Right atrium auricular region (tissue), 2 donors: ENCODE measurements around the gene SURF2. TPM values are rescaled to one million over a fixed set of nuclear protein-coding genes. Genes with fewer than 3 reads are reported as not detected.
"Not testable (repeated sequence)": the region's sequence is repeated elsewhere in the genome, so short reads cannot be mapped to it uniquely, and the experiment has no call there.

Source experiments
- DNase-seq: peaks from one replicate; pipeline ENCODE4 v3.0.0-alpha.2; 2019; ENCODE audit warnings: low spot score
- H3K27ac ChIP-seq, 2 donors: fragments of 200-600 bp; sonication (generic); 1 replicate in 1 of 2; 2 replicates in 1 of 2; pipeline ENCODE4 v1.5.1; 2016 to 2019
- H3K27me3 ChIP-seq, 2 donors: fragments of 200-600 bp; sonication (generic); one replicate each; pipeline versions ENCODE4 v1.5.1 to v1.6.0; 2017 to 2019
- H3K36me3 ChIP-seq: fragments of 200-600 bp; sonication (generic); one replicate; pipeline ENCODE4 v1.5.1; 2016
- H3K4me1 ChIP-seq, 2 donors: fragments of 200-600 bp; sonication (generic); one replicate each; pipeline versions ENCODE4 v1.5.1 to v1.6.0; 2017 to 2019
- H3K4me3 ChIP-seq, 2 donors: fragments of 200-600 bp; sonication (generic); 1 replicate in 1 of 2; 2 replicates in 1 of 2; pipeline ENCODE4 v1.5.1; 2017 to 2019; ENCODE audit warnings: mild to moderate bottlenecking in 1 of 2, moderate library complexity in 1 of 2
- H3K9me3 ChIP-seq, 2 donors: fragments of 200-600 bp; sonication (generic); one replicate each; pipeline ENCODE4 v1.5.1; 2019
- CTCF ChIP-seq, 2 donors: fragments of 200-600 bp; sonication (generic); IDR thresholded peaks; one replicate each; pipeline ENCODE4 v1.5.1; 2019; ENCODE audit warnings: antibody characterized with exemption in 2 of 2
- total RNA-seq, 2 donors: library from RNA; depleted of rRNA; stranded (reverse); fragments of >200 nt; gene quantifications; one replicate each; pipeline ENCODE4 v1.1.0, GENCODE V29; 2016

The SURF2 gene
- 10 to 100 TPM; 18.1 to 45.9 TPM for total RNA-seq

GRCh38 chr9:133356391-133357091, at the start of gene SURF2, which contains the start of gene SURF1:
SURF2 (plus strand) TSS chr9:133356550; CDS start chr9:133356593, 43 bp downstream.
SURF1 (minus strand) TSS chr9:133356487; CDS start chr9:133356453, 34 bp downstream.
- H3K27ac ChIP-seq, result peak within 1 kb of the TSS; percentile 61 to 66
- peaks cover 44% of the 10 kb centered on the region for H3K36me3 ChIP-seq
- DNase-seq, result peak; percentile 82

GRCh38 chr9:133307301-133307700, 49.0 kb upstream of the SURF2 start:
- H3K4me1 ChIP-seq, result no peaks in the 10 kb centered on the region
- no peak overlapping the region for H3K27ac ChIP-seq
- no peaks in the 10 kb centered on the region for H3K27me3 ChIP-seq
- no peak for TF ChIP-seq CTCF (IDR thresholded peaks at IDR 0.05)
- H3K9me3 ChIP-seq, result no peaks in the 10 kb centered on the region
- no peak for DNase-seq
- H3K36me3 ChIP-seq, result no peaks in the 10 kb centered on the region
- no peak overlapping the region for H3K4me3 ChIP-seq

More at GRCh38 chr9:133356391-133357091, at the start of gene SURF2, which contains the start of gene SURF1:
- Histone ChIP-seq H3K4me1 (peaks cover 0 to 27% of the 10 kb centered on the region in 2 donors), H3K4me3 (peak within 1 kb of the TSS; percentile 67 to 91), H3K27me3 (no peaks in the 10 kb centered on the region), H3K9me3 (no peaks in the 10 kb centered on the region)
- TF ChIP-seq CTCF (IDR thresholded peaks at IDR 0.05), result no peak

- no peaks in the 10 kb centered on the region for H3K4me1 ChIP-seq
- DNase-seq, result no peak
- no peaks in the 10 kb centered on the region for H3K36me3 ChIP-seq
- no peak overlapping the region for H3K27ac ChIP-seq
- no peaks in the 10 kb centered on the region for H3K9me3 ChIP-seq
- no peak for TF ChIP-seq CTCF (IDR thresholded peaks at IDR 0.05)
- H3K27me3 ChIP-seq, result no peaks in the 10 kb centered on the region
- H3K4me3 ChIP-seq, result no peak overlapping the region
Observed at GRCh38 chr9:133309608-133310007, 46.7 kb upstream of the SURF2 start.

- no peak for DNase-seq
- Histone ChIP-seq H3K9me3 (no peaks in the 10 kb centered on the region), H3K27ac (no peak overlapping the region), H3K27me3 (no peaks in the 10 kb centered on the region), H3K4me3 (no peak overlapping the region), H3K36me3 (no peaks in the 10 kb centered on the region), H3K4me1 (no peaks in the 10 kb centered on the region)
- no peak for TF ChIP-seq CTCF (IDR thresholded peaks at IDR 0.05)
Observed at GRCh38 chr9:133315997-133316396, 40.4 kb upstream of the SURF2 start.

- not testable (repeated sequence) for H3K9me3 ChIP-seq, DNase-seq, H3K27me3 ChIP-seq, H3K4me3 ChIP-seq, H3K27ac ChIP-seq, H3K36me3 ChIP-seq, H3K4me1 ChIP-seq
Observed at GRCh38 chr9:133317551-133317950, 38.8 kb upstream of the SURF2 start.

GRCh38 chr9:133320421-133320881, 35.9 kb upstream of the SURF2 start:
- no peaks in the 10 kb centered on the region for H3K4me1 ChIP-seq
- H3K27me3 ChIP-seq, result no peaks in the 10 kb centered on the region
- DNase-seq, result no peak
- H3K27ac ChIP-seq, result no peak overlapping the region
- no peak overlapping the region for H3K4me3 ChIP-seq
- no peak for TF ChIP-seq CTCF (IDR thresholded peaks at IDR 0.05)
- no peaks in the 10 kb centered on the region for H3K9me3 ChIP-seq
- no peaks in the 10 kb centered on the region for H3K36me3 ChIP-seq
